GM12878 (cell line): ENCODE measurements around the gene CTXND1. TPM values are rescaled to one million over a fixed set of nuclear protein-coding genes. Genes with fewer than 3 reads are reported as not detected.

Source experiments
- BCLAF1 ChIP-seq: fragments of 450-650 bp; IDR thresholded peaks from 2 replicates; pipeline ENCODE4 v1.6.1; 2017; ENCODE audit warnings: antibody characterized with exemption, mild to moderate bottlenecking, moderate library complexity
- DPF2 ChIP-seq: fragments of 450-650 bp; IDR thresholded peaks from 2 replicates; pipeline ENCODE4 v1.6.1; 2017; ENCODE audit warnings: mild to moderate bottlenecking
- GABPA ChIP-seq: IDR thresholded peaks from 2 replicates; pipeline ENCODE4 v1.6.1; 2014; ENCODE audit warnings: antibody characterized with exemption, low read depth, mild to moderate bottlenecking, inconsistent platforms
- HCFC1 ChIP-seq: fragments of 150-350 bp; IDR thresholded peaks from 2 replicates; pipeline ENCODE4 v1.6.1; 2014; ENCODE audit warnings: low read length
- HDGF ChIP-seq: fragments of 450-650 bp; IDR thresholded peaks from 2 replicates; pipeline ENCODE4 v1.6.1; 2016; ENCODE audit warnings: antibody characterized with exemption
- MAX ChIP-seq: IDR thresholded peaks from 2 replicates; pipeline ENCODE4 v1.6.1; 2012; ENCODE audit warnings: low read depth, low read length, improper control_type of control experiment
- POLR2AphosphoS5 ChIP-seq: IDR thresholded peaks from 2 replicates; pipeline ENCODE4 v1.6.1; 2011; ENCODE audit warnings: mild to moderate bottlenecking, low read length, inconsistent platforms
- RCOR1 ChIP-seq: conservative IDR thresholded peaks from 2 replicates; pipeline ENCODE4 v1.6.1; 2012; ENCODE audit warnings: low read depth, low read length, improper control_type of control experiment
- REST ChIP-seq: IDR thresholded peaks from 2 replicates; pipeline ENCODE4 v1.6.1; 2012; ENCODE audit warnings: mild to moderate bottlenecking, low read depth, low read length
- YBX1 ChIP-seq: fragments of 450-650 bp; IDR thresholded peaks from 2 replicates; pipeline ENCODE4 v1.6.1; 2016; ENCODE audit warnings: antibody characterized with exemption
- ZBTB4 ChIP-seq: fragments of 450-650 bp; formaldehyde crosslinking; IDR thresholded peaks from 2 replicates; pipeline ENCODE4 v1.4.0; 2022; ENCODE audit warnings: mild to moderate bottlenecking, moderate library complexity
- polyA plus RNA-seq, 11 experiments: library from polyadenylated mRNA; depleted of rRNA in 4 of 11; unstranded in 6 of 11; stranded (reverse) in 5 of 11; fragments of >200 nt; fragmentation: Nextera tagmentation in 4 of 11; fragmentation: Illumina TruSeq in 1 of 11; extraction: Ambion mirVana in 4 of 11; extraction: Trizol in 1 of 11; gene quantifications; 1 replicate in 1 of 11; 2 replicates in 10 of 11; pipeline versions ENCODE4 v1.2.1 to v1.2.3, GENCODE V29; 2011 to 2016; ENCODE audit warnings: inconsistent platforms in 2 of 11, missing spikeins in 2 of 11, low read depth in 1 of 11
- total RNA-seq, 4 experiments: library from RNA; depleted of rRNA in 3 of 4; stranded (reverse); fragments of >200 nt in 3 of 4; fragmentation: Illumina TruSeq in 1 of 4; extraction: Trizol in 1 of 4; gene quantifications; 2 replicates each; pipeline versions ENCODE4 v1.2.1 to v1.2.3, GENCODE V29; 2013 to 2021

The CTXND1 gene
- total and polyA plus RNA-seq, 10 of the 15 experiments (the other 5 are each of a cell fraction or from before 2014, with no cell fraction given): under 0.01 to 0.03 (median 0.02) TPM; not detected in 7

GRCh38 chr15:80186597-80186996 lies 65.4 kb downstream of the CTXND1 start (continued):
- TF ChIP-seq REST (no peak), RCOR1 (no peak), HCFC1 (no peak), POLR2AphosphoS5 (no peak), BCLAF1 (no peak), ZBTB4 (CRISPR knock-in tag) (no peak), DPF2 (no peak), MAX (no peak), GABPA (no peak), YBX1 (no peak), HDGF (no peak)
- TF ChIP-seq, all 136 proteins: peak for 0
